ENCODE results near the gene EIF3I. TPM values are rescaled to one million over a fixed set of nuclear protein-coding genes. Genes with fewer than 3 reads are reported as not detected.
A peak's percentile ranks its signal among the peaks of the same experiment; 100 is the strongest.

The EIF3I gene
- total and polyA plus RNA-seq, 10 of the 15 experiments (the other 5 are each of a cell fraction or from before 2014, with no cell fraction given), result 208 to 606 (median 352) TPM

DNA sequence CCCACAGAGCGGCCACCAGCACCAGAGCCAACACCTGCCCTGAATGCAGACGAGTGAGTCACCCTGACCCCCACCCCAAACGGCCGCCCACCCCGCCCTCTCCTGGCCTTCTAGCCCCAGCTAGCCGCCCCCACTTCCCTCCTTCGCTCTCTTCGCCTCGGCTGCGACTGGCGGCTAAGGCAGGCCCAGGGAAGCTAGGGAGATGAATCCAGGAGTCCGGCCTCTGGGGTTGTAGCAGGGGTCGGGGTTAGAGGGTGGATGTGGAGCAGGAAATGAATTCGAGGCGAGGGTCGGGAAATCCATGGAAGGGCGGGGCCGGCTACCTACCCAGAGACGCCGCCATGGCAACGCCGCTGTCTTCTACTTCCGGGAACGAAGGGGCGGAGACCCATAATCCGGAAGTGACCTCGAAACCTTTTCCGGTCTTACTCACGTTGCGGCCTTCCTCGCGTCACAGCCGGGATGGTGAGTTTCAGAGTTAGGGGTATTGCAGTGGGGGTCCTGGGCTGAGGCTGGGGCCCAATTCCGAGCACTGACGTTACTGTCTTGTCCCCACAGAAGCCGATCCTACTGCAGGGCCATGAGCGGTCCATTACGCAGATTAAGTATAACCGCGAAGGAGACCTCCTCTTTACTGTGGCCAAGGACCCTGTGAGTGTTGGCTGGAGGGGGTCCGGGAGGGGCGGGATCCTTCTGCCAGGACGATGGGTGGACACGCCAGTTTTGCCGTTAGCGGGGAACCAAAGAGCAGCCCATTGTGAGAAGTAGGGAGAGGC is at the start of gene EIF3I, which contains the start of gene TMEM234 (continued):
- TF ChIP-seq MEF2B (IDR thresholded peaks at IDR 0.05; ENCODE audit: partially characterized antibody, poor library complexity, severe bottlenecking) (peak; percentile 56), IKZF1 (conservative IDR thresholded peaks at IDR 0.05) (peak; percentile 43), LARP7 (IDR thresholded peaks at IDR 0.05) (no peak), SMAD1 (IDR thresholded peaks at IDR 0.05; ENCODE audit: low read depth, partially characterized antibody) (peak; percentile 57), EP300 (IDR thresholded peaks at IDR 0.05; ENCODE audit: borderline replicate concordance in 1 of 2, control insufficient read depth in 1 of 2, low read depth in 2 of 2, low read length in 2 of 2) (no peak), STAT1 (conservative IDR thresholded peaks at IDR 0.05) (0 out of 2 replicates have a peak, but pooled peaks have one; percentile 66), NFYB (IDR thresholded peaks at IDR 0.05; ENCODE audit: insufficient read depth, low read depth, low read length) (no peak), RFX5 (IDR thresholded peaks at IDR 0.05; ENCODE audit: low read depth, low read length) (no peak), DPF2 (IDR thresholded peaks at IDR 0.05) (no peak), E2F8 (IDR thresholded peaks at IDR 0.05; ENCODE audit: low read depth, partially characterized antibody) (peak; percentile 72), IRF4 (IDR thresholded peaks at IDR 0.05; ENCODE audit: low read depth, low read length) (peak; percentile 32; the same call in 1 of the 2 replicates), CHD4 (IDR thresholded peaks at IDR 0.05) (no peak), WRNIP1 (IDR thresholded peaks at IDR 0.05; ENCODE audit: borderline replicate concordance, low read depth, low read length) (no peak), NR2C2 (IDR thresholded peaks at IDR 0.05; ENCODE audit: borderline replicate concordance, control insufficient read depth, insufficient read length, low read depth) (no peak), MTA2 (IDR thresholded peaks at IDR 0.05; ENCODE audit: low read depth) (peak; percentile 63), JUNB (IDR thresholded peaks at IDR 0.05) (no peak), RUNX3 (IDR thresholded peaks at IDR 0.05; ENCODE audit: low read length) (peak; percentile 41), RAD21 (IDR thresholded peaks at IDR 0.05; ENCODE audit: insufficient read depth, low read depth, low read length) (no peak), FOXM1 (IDR thresholded peaks at IDR 0.05; ENCODE audit: low read depth, low read length) (no peak)
- TF ChIP-seq, protein P1, sequence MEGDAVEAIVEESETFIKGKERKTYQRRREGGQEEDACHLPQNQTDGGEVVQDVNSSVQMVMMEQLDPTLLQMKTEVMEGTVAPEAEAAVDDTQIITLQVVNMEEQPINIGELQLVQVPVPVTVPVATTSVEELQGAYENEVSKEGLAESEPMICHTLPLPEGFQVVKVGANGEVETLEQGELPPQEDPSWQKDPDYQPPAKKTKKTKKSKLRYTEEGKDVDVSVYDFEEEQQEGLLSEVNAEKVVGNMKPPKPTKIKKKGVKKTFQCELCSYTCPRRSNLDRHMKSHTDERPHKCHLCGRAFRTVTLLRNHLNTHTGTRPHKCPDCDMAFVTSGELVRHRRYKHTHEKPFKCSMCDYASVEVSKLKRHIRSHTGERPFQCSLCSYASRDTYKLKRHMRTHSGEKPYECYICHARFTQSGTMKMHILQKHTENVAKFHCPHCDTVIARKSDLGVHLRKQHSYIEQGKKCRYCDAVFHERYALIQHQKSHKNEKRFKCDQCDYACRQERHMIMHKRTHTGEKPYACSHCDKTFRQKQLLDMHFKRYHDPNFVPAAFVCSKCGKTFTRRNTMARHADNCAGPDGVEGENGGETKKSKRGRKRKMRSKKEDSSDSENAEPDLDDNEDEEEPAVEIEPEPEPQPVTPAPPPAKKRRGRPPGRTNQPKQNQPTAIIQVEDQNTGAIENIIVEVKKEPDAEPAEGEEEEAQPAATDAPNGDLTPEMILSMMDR (IDR thresholded peaks at IDR 0.05 in 2 of 3, conservative IDR thresholded peaks at IDR 0.05 in 1 of 3; ENCODE audit: control insufficient read depth in 2 of 3, extremely low read depth in 1 of 3, insufficient read depth in 1 of 3, low read depth in 3 of 3, low read length in 3 of 3), result no peak
- TF ChIP-seq, protein P2, sequence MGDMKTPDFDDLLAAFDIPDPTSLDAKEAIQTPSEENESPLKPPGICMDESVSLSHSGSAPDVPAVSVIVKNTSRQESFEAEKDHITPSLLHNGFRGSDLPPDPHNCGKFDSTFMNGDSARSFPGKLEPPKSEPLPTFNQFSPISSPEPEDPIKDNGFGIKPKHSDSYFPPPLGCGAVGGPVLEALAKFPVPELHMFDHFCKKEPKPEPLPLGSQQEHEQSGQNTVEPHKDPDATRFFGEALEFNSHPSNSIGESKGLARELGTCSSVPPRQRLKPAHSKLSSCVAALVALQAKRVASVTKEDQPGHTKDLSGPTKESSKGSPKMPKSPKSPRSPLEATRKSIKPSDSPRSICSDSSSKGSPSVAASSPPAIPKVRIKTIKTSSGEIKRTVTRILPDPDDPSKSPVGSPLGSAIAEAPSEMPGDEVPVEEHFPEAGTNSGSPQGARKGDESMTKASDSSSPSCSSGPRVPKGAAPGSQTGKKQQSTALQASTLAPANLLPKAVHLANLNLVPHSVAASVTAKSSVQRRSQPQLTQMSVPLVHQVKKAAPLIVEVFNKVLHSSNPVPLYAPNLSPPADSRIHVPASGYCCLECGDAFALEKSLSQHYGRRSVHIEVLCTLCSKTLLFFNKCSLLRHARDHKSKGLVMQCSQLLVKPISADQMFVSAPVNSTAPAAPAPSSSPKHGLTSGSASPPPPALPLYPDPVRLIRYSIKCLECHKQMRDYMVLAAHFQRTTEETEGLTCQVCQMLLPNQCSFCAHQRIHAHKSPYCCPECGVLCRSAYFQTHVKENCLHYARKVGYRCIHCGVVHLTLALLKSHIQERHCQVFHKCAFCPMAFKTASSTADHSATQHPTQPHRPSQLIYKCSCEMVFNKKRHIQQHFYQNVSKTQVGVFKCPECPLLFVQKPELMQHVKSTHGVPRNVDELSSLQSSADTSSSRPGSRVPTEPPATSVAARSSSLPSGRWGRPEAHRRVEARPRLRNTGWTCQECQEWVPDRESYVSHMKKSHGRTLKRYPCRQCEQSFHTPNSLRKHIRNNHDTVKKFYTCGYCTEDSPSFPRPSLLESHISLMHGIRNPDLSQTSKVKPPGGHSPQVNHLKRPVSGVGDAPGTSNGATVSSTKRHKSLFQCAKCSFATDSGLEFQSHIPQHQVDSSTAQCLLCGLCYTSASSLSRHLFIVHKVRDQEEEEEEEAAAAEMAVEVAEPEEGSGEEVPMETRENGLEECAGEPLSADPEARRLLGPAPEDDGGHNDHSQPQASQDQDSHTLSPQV (IDR thresholded peaks at IDR 0.05), result no peak

Data from GM12878 (cell line).